HG03469 (cell line): ENCODE results near the gene UGT1A3.

ENCODE experiments used
- ATAC-seq: cut with Tn5 transposase; IDR thresholded peaks from one replicate; pipeline ENCODE4 v1.9.1; 2021; ENCODE audit warnings: mild to moderate bottlenecking, moderate library complexity, moderate number of reproducible peaks; ENCODE audit not compliant: unreplicated experiment

Gene UGT1A3

GRCh38 chr2:233813236-233814055 is 84.6 kb downstream of the UGT1A3 start:
- no peak for ATAC-seq

- ATAC-seq = no peak
Observed at GRCh38 chr2:233814056-233814835, 85.4 kb downstream of the UGT1A3 start.

GRCh38 chr2:233815861-233816260 is 87.0 kb downstream of the UGT1A3 start:
- ATAC-seq = no peak

- no peak for ATAC-seq
Observed at GRCh38 chr2:233816334-233816733, 87.5 kb downstream of the UGT1A3 start.

- no peak for ATAC-seq
Observed at GRCh38 chr2:233816771-233817170, 87.9 kb downstream of the UGT1A3 start.

GRCh38 chr2:233817361-233817911 is 88.6 kb downstream of the UGT1A3 start:
- no peak for ATAC-seq

GRCh38 chr2:233817995-233818638 is 89.3 kb downstream of the UGT1A3 start:
- no peak for ATAC-seq

GRCh38 chr2:233818639-233819621 is 90.1 kb downstream of the UGT1A3 start:
- ATAC-seq = no peak

GRCh38 chr2:233819884-233820773 is 91.3 kb downstream of the UGT1A3 start:
- no peak for ATAC-seq

GRCh38 chr2:233820774-233821105 is 91.9 kb downstream of the UGT1A3 start:
- ATAC-seq = no peak

- no peak for ATAC-seq
Observed at GRCh38 chr2:233821196-233821595, 92.4 kb downstream of the UGT1A3 start.

- no peak for ATAC-seq
Observed at GRCh38 chr2:233821709-233822100, 92.9 kb downstream of the UGT1A3 start.

GRCh38 chr2:233822101-233822771 is 93.4 kb downstream of the UGT1A3 start:
- no peak for ATAC-seq
